Smooth muscle cell (in vitro differentiated cells): ENCODE measurements around the gene NEK9. TPM values are rescaled to one million over a fixed set of nuclear protein-coding genes. Genes with fewer than 3 reads are reported as not detected.

Source experiments
- DNase-seq: peaks from one replicate; lab custom pipeline; 2025; ENCODE audit not compliant: unreplicated experiment; lab: John Stamatoyannopoulos, UW
- H2AFZ ChIP-seq: fragments of 200-600 bp; sonication (generic); 2 replicates; pipeline ENCODE4 v1.6.0; 2016; ENCODE audit warnings: antibody characterized with exemption, low read depth, mild to moderate bottlenecking
- H3F3A ChIP-seq: fragments of 200-600 bp; sonication (generic); 2 replicates; pipeline ENCODE4 v1.6.0; 2017; ENCODE audit warnings: antibody characterized with exemption, low read depth
- H3K27ac ChIP-seq: fragments of 200-600 bp; sonication (generic); 2 replicates; pipeline ENCODE4 v1.5.1; 2016; ENCODE audit warnings: low read depth, mild to moderate bottlenecking
- H3K27me3 ChIP-seq: fragments of 200-600 bp; sonication (generic); 2 replicates; pipeline ENCODE4 v1.6.1; 2016; ENCODE audit warnings: low read depth, mild to moderate bottlenecking
- H3K36me3 ChIP-seq: fragments of 200-600 bp; sonication (generic); 2 replicates; pipeline ENCODE4 v1.5.1; 2016; ENCODE audit warnings: low read depth
- H3K4me1 ChIP-seq: fragments of 200-600 bp; sonication (generic); 2 replicates; pipeline ENCODE4 v1.5.1; 2016; ENCODE audit warnings: low read depth
- H3K4me2 ChIP-seq: fragments of 200-600 bp; sonication (generic); 2 replicates; pipeline ENCODE4 v1.6.0; 2016; ENCODE audit warnings: mild to moderate bottlenecking
- H3K4me3 ChIP-seq: fragments of 200-600 bp; sonication (generic); 2 replicates; pipeline ENCODE4 v1.5.1; 2016; ENCODE audit warnings: mild to moderate bottlenecking
- H3K79me2 ChIP-seq: fragments of 200-600 bp; sonication (generic); 2 replicates; pipeline ENCODE4 v1.6.0; 2016; ENCODE audit warnings: low read depth, mild to moderate bottlenecking
- H3K9ac ChIP-seq: fragments of 200-600 bp; sonication (generic); 2 replicates; pipeline ENCODE4 v1.6.0; 2016; ENCODE audit warnings: low read depth
- H3K9me3 ChIP-seq: fragments of 200-600 bp; sonication (generic); replicated peaks from 2 replicates; pipeline ENCODE4 v1.5.1; 2016; ENCODE audit warnings: low read depth
- H4K20me1 ChIP-seq: fragments of 200-600 bp; sonication (generic); 2 replicates; pipeline ENCODE4 v1.6.0; 2016; ENCODE audit warnings: low read depth
- WGBS: methylation state at CpG from one replicate; pipeline ENCODE4 v1.1.7; 2016; ENCODE audit warnings: low lambda C conversion rate; 5-methylcytosine and 5-hydroxymethylcytosine counted together
- polyA plus RNA-seq: library from polyadenylated mRNA; unstranded; fragments of >200 nt; fragmentation: Nextera tagmentation; extraction: Ambion mirVana; gene quantifications from 2 replicates; pipeline ENCODE4 v1.2.1, GENCODE V29; 2016
- total RNA-seq: library from RNA; depleted of rRNA; stranded (reverse); fragments of >200 nt; gene quantifications from 2 replicates; pipeline ENCODE4 v1.2.3, GENCODE V29; 2014
- TF ChIP-seq, protein P1 (sequence below): fragments of 200-600 bp; sonication (generic); IDR thresholded peaks from 2 replicates; pipeline ENCODE4 v1.5.1; 2017; ENCODE audit warnings: borderline replicate concordance, mild to moderate bottlenecking, antibody characterized with exemption; ENCODE audit not compliant: insufficient read depth, poor library complexity, severe bottlenecking

The NEK9 gene
- total and polyA plus RNA-seq, 2 experiments from 2014 or later = 12.4 to 17.8 TPM

DNA sequence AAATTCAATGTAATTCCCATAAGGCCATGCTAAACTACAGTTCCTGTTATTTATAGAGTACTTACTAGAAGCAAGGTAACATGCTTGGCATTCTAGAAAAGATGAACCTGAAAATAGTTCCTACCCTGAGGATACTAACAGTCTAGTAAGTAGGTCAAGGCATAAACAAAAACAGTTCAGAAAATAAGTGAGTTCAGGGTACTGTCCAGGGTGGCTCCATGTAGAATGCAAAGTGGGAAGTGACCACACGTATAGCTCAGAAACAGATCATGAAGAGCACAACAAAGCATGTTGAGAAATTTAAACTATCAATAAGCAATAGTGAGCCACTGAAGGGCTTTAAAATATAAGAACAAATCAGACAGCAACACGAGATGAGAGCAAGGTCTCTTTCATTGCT, 47.2 kb upstream of the NEK9 start:
- no peaks in the 10 kb centered on the region for H3F3A ChIP-seq
- H3K79me2 ChIP-seq = peaks cover 72% of the 10 kb centered on the region
- peaks cover 6% of the 10 kb centered on the region for H3K4me1 ChIP-seq
- WGBS = 83% methylated on average over 2 of the region's 2 CpGs
- no peak for DNase-seq
- TF ChIP-seq, protein P1, sequence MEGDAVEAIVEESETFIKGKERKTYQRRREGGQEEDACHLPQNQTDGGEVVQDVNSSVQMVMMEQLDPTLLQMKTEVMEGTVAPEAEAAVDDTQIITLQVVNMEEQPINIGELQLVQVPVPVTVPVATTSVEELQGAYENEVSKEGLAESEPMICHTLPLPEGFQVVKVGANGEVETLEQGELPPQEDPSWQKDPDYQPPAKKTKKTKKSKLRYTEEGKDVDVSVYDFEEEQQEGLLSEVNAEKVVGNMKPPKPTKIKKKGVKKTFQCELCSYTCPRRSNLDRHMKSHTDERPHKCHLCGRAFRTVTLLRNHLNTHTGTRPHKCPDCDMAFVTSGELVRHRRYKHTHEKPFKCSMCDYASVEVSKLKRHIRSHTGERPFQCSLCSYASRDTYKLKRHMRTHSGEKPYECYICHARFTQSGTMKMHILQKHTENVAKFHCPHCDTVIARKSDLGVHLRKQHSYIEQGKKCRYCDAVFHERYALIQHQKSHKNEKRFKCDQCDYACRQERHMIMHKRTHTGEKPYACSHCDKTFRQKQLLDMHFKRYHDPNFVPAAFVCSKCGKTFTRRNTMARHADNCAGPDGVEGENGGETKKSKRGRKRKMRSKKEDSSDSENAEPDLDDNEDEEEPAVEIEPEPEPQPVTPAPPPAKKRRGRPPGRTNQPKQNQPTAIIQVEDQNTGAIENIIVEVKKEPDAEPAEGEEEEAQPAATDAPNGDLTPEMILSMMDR = no peak
- peaks cover 60% of the 10 kb centered on the region for H4K20me1 ChIP-seq
- no peak overlapping the region for H3K27ac ChIP-seq
- no peaks in the 10 kb centered on the region for H3K27me3 ChIP-seq
- H3K36me3 ChIP-seq = no peaks in the 10 kb centered on the region
- H3K4me2 ChIP-seq = no peak overlapping the region
- no peak overlapping the region for H3K9ac ChIP-seq
- no peak overlapping the region for H2AFZ ChIP-seq
- peak overlapping the region; percentile 80 for H3K4me3 ChIP-seq
- H3K9me3 ChIP-seq = no peaks in the 10 kb centered on the region

- TF ChIP-seq, protein P1 = no peak
- Histone ChIP-seq H3K36me3 (no peaks in the 10 kb centered on the region), H3K9ac (no peak overlapping the region), H3K4me2 (no peak overlapping the region), H3K4me3 (no peak overlapping the region), H2AFZ (no peak overlapping the region), H3K27ac (no peak overlapping the region), H4K20me1 (peaks cover 93% of the 10 kb centered on the region), H3K4me1 (peaks cover 6% of the 10 kb centered on the region), H3K9me3 (no peaks in the 10 kb centered on the region), H3F3A (no peaks in the 10 kb centered on the region), H3K79me2 (peaks cover 100% of the 10 kb centered on the region), H3K27me3 (no peaks in the 10 kb centered on the region)
- 55% methylated on average over 4 of the region's 4 CpGs for WGBS
- DNase-seq = no peak
These were observed 43.9 kb upstream of the NEK9 start for GRCh38 chr14:75170772-75171171.

DNA sequence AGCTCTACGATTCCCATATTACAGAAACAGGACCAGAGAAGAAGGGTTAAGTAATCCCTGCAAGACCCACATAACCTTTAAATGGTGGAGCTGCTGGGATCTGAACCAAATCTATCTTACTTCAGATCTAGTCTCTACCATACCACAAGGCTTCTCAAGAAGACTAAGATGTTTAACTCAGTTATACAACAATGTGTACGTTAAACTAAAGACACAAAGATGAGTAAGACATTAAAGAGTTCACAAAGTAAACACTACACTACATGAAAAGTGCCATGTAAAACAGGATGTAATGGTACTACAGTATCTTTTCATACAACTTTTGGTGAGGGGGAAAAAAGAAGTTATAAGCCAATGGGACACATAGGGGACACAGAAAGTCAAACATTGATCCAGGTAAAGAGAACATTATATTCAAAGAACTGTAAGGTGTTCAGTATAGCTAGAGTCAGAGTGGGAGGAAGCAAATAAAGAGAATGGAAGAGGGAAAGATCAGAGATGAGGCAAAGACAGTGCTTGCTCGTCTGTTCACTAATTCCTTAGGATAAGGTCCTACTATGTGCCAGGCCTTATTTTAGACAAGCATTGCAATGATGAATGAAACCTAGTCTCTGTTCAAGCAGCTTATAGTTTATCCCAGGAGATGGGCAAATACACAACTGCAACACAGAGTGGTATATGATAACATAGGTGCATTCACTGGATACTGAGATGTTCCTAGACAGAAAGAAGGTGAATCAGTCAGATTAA, 41.9 kb upstream of the NEK9 start:
- TF ChIP-seq, protein P1 = no peak
- no peaks in the 10 kb centered on the region for H3K36me3 ChIP-seq
- H3K27ac ChIP-seq = no peak overlapping the region
- no peaks in the 10 kb centered on the region for H3K27me3 ChIP-seq
- no peak for DNase-seq
- H3K4me2 ChIP-seq = peak overlapping the region; percentile 5
- H3K9ac ChIP-seq = no peak overlapping the region
- 62% methylated on average over 3 of the region's 3 CpGs for WGBS
- H3K4me3 ChIP-seq = no peak overlapping the region
- H2AFZ ChIP-seq = no peak overlapping the region
- H3K9me3 ChIP-seq = no peaks in the 10 kb centered on the region
- peaks cover 99% of the 10 kb centered on the region for H3K79me2 ChIP-seq
- H3F3A ChIP-seq = no peaks in the 10 kb centered on the region
- H3K4me1 ChIP-seq = no peaks in the 10 kb centered on the region
- peaks cover 99% of the 10 kb centered on the region for H4K20me1 ChIP-seq

DNA sequence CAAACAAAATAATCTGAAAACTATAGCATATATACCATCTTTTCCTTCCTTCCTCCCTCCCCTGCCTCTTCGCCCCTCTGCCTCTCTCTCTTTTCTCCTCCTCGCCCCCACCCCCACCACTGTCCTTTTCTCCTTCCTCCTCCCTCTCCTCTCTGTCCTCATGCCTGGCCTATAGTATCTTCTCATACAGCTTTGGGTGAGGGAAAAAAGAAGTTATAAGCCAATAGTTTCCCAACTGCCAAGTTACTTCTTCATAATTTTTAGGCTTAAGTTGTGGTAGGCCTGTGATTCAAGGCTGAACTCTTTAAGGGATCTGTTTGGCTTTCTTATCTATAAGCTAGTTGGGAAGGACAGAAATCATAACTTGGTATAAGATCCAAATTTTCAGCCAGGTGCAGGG, 40.5 kb upstream of the NEK9 start:
- TF ChIP-seq, protein P1 = no peak
- no peak overlapping the region for H3K9ac ChIP-seq
- peaks cover 99% of the 10 kb centered on the region for H3K79me2 ChIP-seq
- H3K4me3 ChIP-seq = no peak overlapping the region
- no peaks in the 10 kb centered on the region for H3K9me3 ChIP-seq
- no peaks in the 10 kb centered on the region for H3K36me3 ChIP-seq
- no peaks in the 10 kb centered on the region for H3K4me1 ChIP-seq
- no peak overlapping the region for H3K4me2 ChIP-seq
- no peaks in the 10 kb centered on the region for H3F3A ChIP-seq
- no peak overlapping the region for H3K27ac ChIP-seq
- H3K27me3 ChIP-seq = no peaks in the 10 kb centered on the region
- WGBS = 100% methylated on average over 1 of the region's 2 CpGs
- peaks cover 99% of the 10 kb centered on the region for H4K20me1 ChIP-seq
- H2AFZ ChIP-seq = no peak overlapping the region
- DNase-seq = no peak
